Heart right ventricle (tissue), 16 donors: ENCODE measurements around the gene DNMT3A. TPM values are rescaled to one million over a fixed set of nuclear protein-coding genes. Genes with fewer than 3 reads are reported as not detected.

ENCODE experiments used
- ATAC-seq, 8 donors: fragments of 200-7000 bp; cut with Tn5 transposase; one replicate each; pipeline ENCODE4 v1.9.1; 2020; ENCODE audit warnings: mild to moderate bottlenecking in 8 of 8, moderate library complexity in 8 of 8, moderate number of reproducible peaks in 1 of 8
- DNase-seq, 2 donors: peaks; one replicate each; pipeline ENCODE4 v3.0.0-alpha.2; 2020
- H3K27ac ChIP-seq, 10 donors: fragments of 200-600 bp; sonication (generic) in 2 of 10; one replicate each; pipeline versions ENCODE4 v1.5.0 to v1.8.0; 2020 to 2022; ENCODE audit warnings: mild to moderate bottlenecking in 3 of 10
- H3K27me3 ChIP-seq, 7 donors: fragments of 200-600 bp; one replicate each; pipeline ENCODE4 v1.8.0; 2021 to 2022; ENCODE audit warnings: mild to moderate bottlenecking in 2 of 7
- H3K36me3 ChIP-seq, 9 donors: fragments of 200-600 bp; sonication (generic) in 1 of 9; one replicate each; pipeline versions ENCODE4 v1.5.0 to v1.8.0; 2020 to 2022; ENCODE audit warnings: mild to moderate bottlenecking in 2 of 9
- H3K4me1 ChIP-seq, 9 donors: fragments of 200-600 bp; sonication (generic) in 1 of 9; one replicate each; pipeline versions ENCODE4 v1.5.0 to v1.8.0; 2020 to 2022; ENCODE audit warnings: mild to moderate bottlenecking in 4 of 9
- H3K4me3 ChIP-seq, 10 donors: fragments of 200-600 bp; sonication (generic) in 2 of 10; one replicate each; pipeline versions ENCODE4 v1.5.0 to v1.8.0; 2020 to 2022; ENCODE audit warnings: mild to moderate bottlenecking in 7 of 10, moderate library complexity in 2 of 10
- H3K9me3 ChIP-seq, 11 donors: fragments of 200-600 bp in 10 of 11; sonication (generic) in 2 of 11; one replicate each; pipeline versions ENCODE4 v1.5.0 to v1.8.0; 2013 to 2022; ENCODE audit warnings: mild to moderate bottlenecking in 2 of 11, control low read depth in 1 of 11, moderate library complexity in 1 of 11
- WGBS, 2 donors: extraction: QIAGEN DNeasy Blood & Tissue Kit; methylation state at CpG; one replicate each; pipeline ENCODE4 v1.1.7; 2013; ENCODE audit warnings: inconsistent platforms in 1 of 2; 5-methylcytosine and 5-hydroxymethylcytosine counted together
- intact Hi-C, 10 donors: fragments of 100-400 bp; cut with DNase I; formaldehyde crosslinking; loops; one replicate each; pipeline versions ENCODE4 v1.11.1 to v1.14.2; 2022
- polyA plus RNA-seq, 2 donors: library from polyadenylated mRNA; stranded (reverse); fragments of 200-250 nt; gene quantifications; one replicate each; pipeline ENCODE4 v1.2.3, GENCODE V29; 2013
- total RNA-seq, 10 donors: library from RNA; stranded (reverse); fragmentation: NEBNext Ultra II Directional in 3 of 10; extraction: Animal tissue kit (Norgen Biotek cat#: 25700) in 3 of 10; gene quantifications; one replicate each; pipeline versions ENCODE4 v1.2.1 to v1.2.4, GENCODE V29; 2021 to 2023
- TF ChIP-seq, protein P1 (sequence below), 9 donors: fragments of 200-600 bp; sonication (generic) in 2 of 9; IDR thresholded peaks; one replicate each; pipeline versions ENCODE4 v1.5.0 to v1.8.0; 2021 to 2022; ENCODE audit warnings: antibody characterized with exemption in 9 of 9, mild to moderate bottlenecking in 5 of 9, moderate library complexity in 1 of 9
- donor health status: Arrhythmogenic right ventricular cardiomyopathy.
- donor health status: ischemic (EF 13 %, LVEDD 7.1; RV severe dilation, severe dysfunction).
- donor health status: healthy with polysubstance abuse.
- donor health status: DM: no; HTN: yes; CAD: no.
- donor health status: DM: no; HTN: no; CAD: no.
- donor health status: ischemic (EF 25% LVEDD 6.9; RV normal size, moderate dysfunction).
- donor health status: ischemic (EF 25% LVEDD 5.7; RV mildly dilated, moderate dysfunction).
- donor health status: healthy.
- donor health status: DM: yes; HTN: yes; CAD: no.
- donor health status: Ischemic cardiomyopathy.
- donor health status: ischemic (EF 35%, LVEDD 5.7; RV mildly dilated, moderate dysfunction).
- donor health status: nonischemic (EF 11% LVEDD 7.7; RV severe dilation, severe dysfunction).
- donor health status: DM: yes; HTN: yes; CAD: no.
- donor health status: PGD.
- donor health status: ischemic (EF 29% LVEDD 5.4; RV normal size, mild dysfunction).
- donor health status: nonischemic (EF 23%, LVEDD 6.1; RV moderate dilation, normal function).

The DNMT3A gene
- total and polyA plus RNA-seq, 12 donors: 4.7 to 23.7 (median 19.3) TPM

- H3K27ac ChIP-seq: no peak overlapping the region
- intact Hi-C loops: loop anchor here in 1 of 10 donors (5.0 kb wide), 1 partner anchor 83 kb away; the partner anchor contains the start of gene DNMT3A
- TF ChIP-seq, protein P1, sequence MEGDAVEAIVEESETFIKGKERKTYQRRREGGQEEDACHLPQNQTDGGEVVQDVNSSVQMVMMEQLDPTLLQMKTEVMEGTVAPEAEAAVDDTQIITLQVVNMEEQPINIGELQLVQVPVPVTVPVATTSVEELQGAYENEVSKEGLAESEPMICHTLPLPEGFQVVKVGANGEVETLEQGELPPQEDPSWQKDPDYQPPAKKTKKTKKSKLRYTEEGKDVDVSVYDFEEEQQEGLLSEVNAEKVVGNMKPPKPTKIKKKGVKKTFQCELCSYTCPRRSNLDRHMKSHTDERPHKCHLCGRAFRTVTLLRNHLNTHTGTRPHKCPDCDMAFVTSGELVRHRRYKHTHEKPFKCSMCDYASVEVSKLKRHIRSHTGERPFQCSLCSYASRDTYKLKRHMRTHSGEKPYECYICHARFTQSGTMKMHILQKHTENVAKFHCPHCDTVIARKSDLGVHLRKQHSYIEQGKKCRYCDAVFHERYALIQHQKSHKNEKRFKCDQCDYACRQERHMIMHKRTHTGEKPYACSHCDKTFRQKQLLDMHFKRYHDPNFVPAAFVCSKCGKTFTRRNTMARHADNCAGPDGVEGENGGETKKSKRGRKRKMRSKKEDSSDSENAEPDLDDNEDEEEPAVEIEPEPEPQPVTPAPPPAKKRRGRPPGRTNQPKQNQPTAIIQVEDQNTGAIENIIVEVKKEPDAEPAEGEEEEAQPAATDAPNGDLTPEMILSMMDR (IDR thresholded peaks at IDR 0.05): no peak
- H3K27me3 ChIP-seq: no peaks in the 10 kb centered on the region
- WGBS, 2 donors: 71 to 79% methylated on average over 9 of the region's 9 CpGs
- H3K4me1 ChIP-seq: peaks cover 5 to 24% (median 20%) of the 10 kb centered on the region in 9 donors
- DNase-seq (no peak), ATAC-seq (no peak)
- H3K36me3 ChIP-seq: peaks cover 0 to 74% (median 18%) of the 10 kb centered on the region in 9 donors
- H3K9me3 ChIP-seq: no peaks in the 10 kb centered on the region
- no peak overlapping the region for H3K4me3 ChIP-seq
These were observed 82.6 kb downstream of the DNMT3A start for GRCh38 chr2:25258847-25259736.

DNA sequence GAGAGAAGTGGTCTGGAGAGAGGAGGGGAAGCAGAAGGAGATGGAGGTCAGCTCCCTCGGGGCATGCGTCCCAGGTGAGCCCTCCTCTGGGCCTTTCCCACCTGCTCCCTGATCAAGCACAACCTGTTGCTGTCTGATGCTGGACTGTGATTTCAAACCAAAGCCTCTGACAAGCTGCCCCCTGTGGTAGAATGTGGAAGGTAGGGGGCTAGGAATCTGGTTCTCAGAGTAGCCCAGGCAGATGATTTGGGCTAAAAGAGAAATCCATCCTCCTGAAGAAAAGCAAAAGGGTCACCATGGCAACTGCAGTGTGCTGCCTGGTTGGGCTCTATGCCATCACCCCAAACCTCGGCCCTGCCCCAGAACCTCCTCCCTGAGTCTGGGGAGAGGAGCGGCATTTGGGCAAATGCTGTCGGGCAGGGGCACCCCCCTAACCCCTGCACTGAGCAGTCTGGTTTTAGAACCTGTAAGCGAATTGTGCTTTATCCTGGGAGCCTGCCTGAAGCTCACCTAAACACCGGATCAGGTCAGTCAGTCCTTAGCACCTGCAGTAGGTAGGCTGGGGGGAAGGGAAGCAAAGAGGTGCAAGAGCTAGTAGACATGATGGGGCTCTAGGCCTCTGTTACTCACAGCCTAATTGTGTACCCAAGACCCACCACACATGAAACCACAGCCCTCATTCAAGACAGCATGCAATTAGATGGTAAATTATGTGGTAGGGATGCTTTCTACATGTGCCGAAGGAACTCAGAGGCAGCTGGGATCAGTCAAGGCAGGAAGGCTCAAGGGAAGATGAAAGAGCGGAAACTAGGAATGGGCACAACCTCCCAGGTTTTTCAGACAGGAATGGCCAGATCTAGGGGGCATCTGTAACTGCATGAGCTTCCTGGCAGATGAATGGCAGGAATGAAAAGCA lies 83.5 kb downstream of the DNMT3A start:
- Histone ChIP-seq H3K4me3 (no peak overlapping the region), H3K4me1 (peaks cover 5 to 26% (median 20%) of the 10 kb centered on the region in 9 donors), H3K36me3 (peaks cover 0 to 68% (median 18%) of the 10 kb centered on the region in 9 donors), H3K9me3 (no peaks in the 10 kb centered on the region), H3K27ac (peak overlapping the region in 4 of 10 donors; percentile 37 to 68 (median 67)), H3K27me3 (no peaks in the 10 kb centered on the region)
- DNase-seq (no peak), ATAC-seq (no peak)
- TF ChIP-seq, protein P1 (IDR thresholded peaks at IDR 0.05): no peak
- WGBS, 2 donors: 83 to 92% methylated on average over 9 of the region's 9 CpGs
- intact Hi-C loops: loop anchor here in 1 of 10 donors (5.0 kb wide), 1 partner anchor 84 kb away; the partner anchor contains the start of gene DNMT3A

- intact Hi-C loops: loop anchor here in 1 of 10 donors (5.0 kb wide), 1 partner anchor 85 kb away; the partner anchor contains the start of gene DNMT3A
- H3K27me3 ChIP-seq: no peaks in the 10 kb centered on the region
- H3K4me1 ChIP-seq: peaks cover 10 to 34% (median 26%) of the 10 kb centered on the region in 9 donors
- TF ChIP-seq, protein P1 (IDR thresholded peaks at IDR 0.05): no peak
- H3K36me3 ChIP-seq: peaks cover 0 to 64% (median 18%) of the 10 kb centered on the region in 9 donors
- peak overlapping the region in 7 of 10 donors; percentile 15 to 68 (median 46) for H3K27ac ChIP-seq
- WGBS, 2 donors: 16 to 35% methylated on average over 9 of the region's 9 CpGs
- ATAC-seq: peak in 7 of 8 donors; percentile 60 to 87 (median 74)
- H3K9me3 ChIP-seq: no peaks in the 10 kb centered on the region
- peak in 1 of 2 donors; percentile 64 for DNase-seq
- H3K4me3 ChIP-seq: no peak overlapping the region
These were observed 84.6 kb downstream of the DNMT3A start for GRCh38 chr2:25257032-25257552.
